ENCODE data around the gene TSPO. TPM values are rescaled to one million over a fixed set of nuclear protein-coding genes. Genes with fewer than 3 reads are reported as not detected.

Gene TSPO
- total and polyA plus RNA-seq, 4 donors: 86.1 to 707 (median 284) TPM

DNA sequence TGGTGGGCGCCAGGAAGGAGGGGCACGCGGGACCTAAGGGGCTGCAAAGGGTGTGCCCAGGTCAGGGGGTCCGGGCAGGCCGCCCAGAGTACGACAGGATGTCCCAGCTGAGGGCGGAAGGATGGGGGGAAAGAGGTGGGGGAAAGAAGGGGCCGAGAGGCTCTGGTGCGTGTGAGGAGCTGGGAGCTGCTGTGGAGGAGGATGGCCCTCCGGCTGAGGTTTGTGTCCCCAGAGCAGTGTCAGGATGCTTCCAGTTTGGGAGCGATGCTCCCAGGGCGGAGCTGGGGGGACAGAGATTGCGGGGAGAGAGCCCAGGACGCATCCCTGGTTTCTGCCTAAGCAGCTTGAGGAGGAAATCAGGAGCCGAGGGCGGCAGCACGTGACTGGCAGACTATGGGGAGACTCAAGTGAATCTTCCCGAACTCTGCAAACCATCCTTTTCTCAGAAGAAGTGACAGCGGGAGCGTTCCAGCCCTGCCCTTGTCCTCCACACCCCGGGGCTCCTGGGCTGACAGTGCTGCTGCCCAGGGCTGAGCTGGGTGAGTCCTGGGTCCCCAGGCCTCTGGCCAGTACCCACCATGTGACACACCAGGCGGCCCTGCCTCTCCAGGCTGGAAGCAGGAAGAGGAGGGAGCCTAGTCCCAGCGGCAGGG lies 55.3 kb downstream of the TSPO start:
- ATAC-seq (ENCODE audit: insufficient read depth, low FRiP score) (no peak), DNase-seq (peak in 1 of 3 donors; percentile 42)
- H3K36me3 ChIP-seq (ENCODE audit: control insufficient read depth in 4 of 4, insufficient read depth in 4 of 4, low read length in 4 of 4): no peaks in the 10 kb centered on the region
- no peaks in the 10 kb centered on the region for H3K9me3 ChIP-seq (ENCODE audit: control insufficient read depth in 4 of 4, insufficient read depth in 3 of 4, low read length in 3 of 4)
- no peak overlapping the region for H3K4me3 ChIP-seq
- no peak overlapping the region for H3K9ac ChIP-seq (ENCODE audit: insufficient read depth in 1 of 2, low read length in 2 of 2)
- no peak overlapping the region for H3K27ac ChIP-seq (ENCODE audit: low read depth in 1 of 2, low read length in 1 of 2)
- H3K27me3 ChIP-seq (ENCODE audit: control insufficient read depth in 3 of 3, insufficient read depth in 3 of 3, low read length in 2 of 3): no peaks in the 10 kb centered on the region
- H3K4me1 ChIP-seq (ENCODE audit: control insufficient read depth in 5 of 5, insufficient read depth in 5 of 5, low read length in 5 of 5): peaks cover 0 to 8% (median 0%) of the 10 kb centered on the region in 5 donors
- TF ChIP-seq, protein P1, sequence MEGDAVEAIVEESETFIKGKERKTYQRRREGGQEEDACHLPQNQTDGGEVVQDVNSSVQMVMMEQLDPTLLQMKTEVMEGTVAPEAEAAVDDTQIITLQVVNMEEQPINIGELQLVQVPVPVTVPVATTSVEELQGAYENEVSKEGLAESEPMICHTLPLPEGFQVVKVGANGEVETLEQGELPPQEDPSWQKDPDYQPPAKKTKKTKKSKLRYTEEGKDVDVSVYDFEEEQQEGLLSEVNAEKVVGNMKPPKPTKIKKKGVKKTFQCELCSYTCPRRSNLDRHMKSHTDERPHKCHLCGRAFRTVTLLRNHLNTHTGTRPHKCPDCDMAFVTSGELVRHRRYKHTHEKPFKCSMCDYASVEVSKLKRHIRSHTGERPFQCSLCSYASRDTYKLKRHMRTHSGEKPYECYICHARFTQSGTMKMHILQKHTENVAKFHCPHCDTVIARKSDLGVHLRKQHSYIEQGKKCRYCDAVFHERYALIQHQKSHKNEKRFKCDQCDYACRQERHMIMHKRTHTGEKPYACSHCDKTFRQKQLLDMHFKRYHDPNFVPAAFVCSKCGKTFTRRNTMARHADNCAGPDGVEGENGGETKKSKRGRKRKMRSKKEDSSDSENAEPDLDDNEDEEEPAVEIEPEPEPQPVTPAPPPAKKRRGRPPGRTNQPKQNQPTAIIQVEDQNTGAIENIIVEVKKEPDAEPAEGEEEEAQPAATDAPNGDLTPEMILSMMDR (IDR thresholded peaks at IDR 0.05; ENCODE audit: control extremely low read depth, extremely low read depth): no peak
- 38 to 51% methylated on average over 23 of the region's 23 CpGs for WGBS, 2 donors

DNA sequence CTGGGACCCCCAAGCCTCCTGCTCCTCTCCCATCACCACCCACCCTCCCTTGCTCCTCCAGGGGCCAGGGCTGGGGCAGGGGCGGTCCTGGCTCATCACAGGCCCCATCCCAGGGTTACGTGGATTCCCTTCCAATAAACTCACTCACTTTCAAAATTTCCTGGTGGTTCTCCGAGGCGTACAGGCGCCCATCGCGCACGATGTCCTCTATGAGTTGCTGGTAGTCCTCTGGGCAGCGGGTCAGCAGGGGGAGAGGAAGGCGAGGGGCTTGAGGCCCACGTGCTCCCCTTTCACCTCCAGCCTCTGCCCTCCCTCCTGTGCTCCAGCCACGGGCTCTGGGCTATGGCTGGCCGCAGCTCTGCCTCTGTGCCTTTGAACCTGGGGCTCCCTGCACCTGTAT lies 56.0 kb downstream of the TSPO start:
- Histone ChIP-seq H3K27me3 (ENCODE audit: control insufficient read depth in 3 of 3, insufficient read depth in 3 of 3, low read length in 2 of 3) (no peaks in the 10 kb centered on the region), H3K27ac (ENCODE audit: low read depth in 1 of 2, low read length in 1 of 2) (no peak overlapping the region), H3K9ac (ENCODE audit: insufficient read depth in 1 of 2, low read length in 2 of 2) (no peak overlapping the region), H3K4me3 (no peak overlapping the region), H3K36me3 (ENCODE audit: control insufficient read depth in 4 of 4, insufficient read depth in 4 of 4, low read length in 4 of 4) (no peaks in the 10 kb centered on the region), H3K4me1 (ENCODE audit: control insufficient read depth in 5 of 5, insufficient read depth in 5 of 5, low read length in 5 of 5) (peaks cover 0 to 8% (median 0%) of the 10 kb centered on the region in 5 donors), H3K9me3 (ENCODE audit: control insufficient read depth in 4 of 4, insufficient read depth in 3 of 4, low read length in 3 of 4) (no peaks in the 10 kb centered on the region)
- WGBS, 2 donors: 92% methylated on average over 13 of the region's 13 CpGs
- TF ChIP-seq, protein P1 (IDR thresholded peaks at IDR 0.05; ENCODE audit: control extremely low read depth, extremely low read depth): no peak
- ATAC-seq (ENCODE audit: insufficient read depth, low FRiP score) (no peak), DNase-seq (no peak)

- ATAC-seq (ENCODE audit: insufficient read depth, low FRiP score) (no peak), DNase-seq (no peak)
- Histone ChIP-seq H3K9me3 (ENCODE audit: control insufficient read depth in 4 of 4, insufficient read depth in 3 of 4, low read length in 3 of 4) (no peaks in the 10 kb centered on the region), H3K27ac (ENCODE audit: low read depth in 1 of 2, low read length in 1 of 2) (no peak overlapping the region), H3K27me3 (ENCODE audit: control insufficient read depth in 3 of 3, insufficient read depth in 3 of 3, low read length in 2 of 3) (no peaks in the 10 kb centered on the region), H3K4me1 (ENCODE audit: control insufficient read depth in 5 of 5, insufficient read depth in 5 of 5, low read length in 5 of 5) (peaks cover 0 to 9% (median 0%) of the 10 kb centered on the region in 5 donors), H3K9ac (ENCODE audit: insufficient read depth in 1 of 2, low read length in 2 of 2) (no peak overlapping the region), H3K36me3 (ENCODE audit: control insufficient read depth in 4 of 4, insufficient read depth in 4 of 4, low read length in 4 of 4) (no peaks in the 10 kb centered on the region), H3K4me3 (no peak overlapping the region)
- TF ChIP-seq, protein P1 (IDR thresholded peaks at IDR 0.05; ENCODE audit: control extremely low read depth, extremely low read depth): no peak
- WGBS, 2 donors: 92 to 94% methylated on average over 26 of the region's 26 CpGs
Measured at GRCh38 chr22:43207849-43208702, 56.7 kb downstream of the TSPO start.
